ENCODE results near the gene BPIFB1. TPM values are rescaled to one million over a fixed set of nuclear protein-coding genes. Genes with fewer than 3 reads are reported as not detected.
A peak's percentile ranks its signal among the peaks of the same experiment; 100 is the strongest.

Gene BPIFB1
- total and polyA plus RNA-seq, 2 of the 13 experiments (the other 11 are each of a cell fraction or from before 2014, with no cell fraction given) = 0.82 to 4.4 TPM

GRCh38 chr20:33281550-33282146 lies 1.4 kb upstream of the BPIFB1 start (continued):
- TF ChIP-seq ZNF768 (CRISPR knock-in tag; IDR thresholded peaks at IDR 0.05) (peak; percentile 74; the same call in 1 of the 2 replicates), KAT7 (CRISPR knock-in tag; IDR thresholded peaks at IDR 0.05; ENCODE audit: borderline replicate concordance) (no peak), MAZ (IDR thresholded peaks at IDR 0.05; ENCODE audit: borderline replicate concordance, low read depth, low read length) (no peak), MAZ (CRISPR knock-in tag; IDR thresholded peaks at IDR 0.05; ENCODE audit: low read depth) (no peak), HNRNPK (IDR thresholded peaks at IDR 0.05; ENCODE audit: low read depth, low read length, poor library complexity, severe bottlenecking) (no peak), HNRNPUL1 (IDR thresholded peaks at IDR 0.05; ENCODE audit: low read depth, low read length) (no peak), NFE2L2 (IDR thresholded peaks at IDR 0.05; ENCODE audit: low read length) (no peak), ZNF260 (CRISPR knock-in tag; IDR thresholded peaks at IDR 0.05; ENCODE audit: borderline replicate concordance, low read depth) (no peak), ISL2 (CRISPR knock-in tag; IDR thresholded peaks at IDR 0.05) (no peak), GMEB2 (CRISPR knock-in tag; IDR thresholded peaks at IDR 0.05; ENCODE audit: low read depth) (no peak), DPF2 (CRISPR knock-in tag; IDR thresholded peaks at IDR 0.05; ENCODE audit: borderline replicate concordance, low read depth) (no peak), MAFF (IDR thresholded peaks at IDR 0.05; ENCODE audit: low read depth, low read length) (no peak), ZNF629 (CRISPR knock-in tag; conservative IDR thresholded peaks at IDR 0.05) (no peak; the same call in 1 of the 2 replicates), GATAD1 (CRISPR knock-in tag; IDR thresholded peaks at IDR 0.05) (no peak), ZNF770 (CRISPR knock-in tag; IDR thresholded peaks at IDR 0.05) (no peak), SP140L (CRISPR knock-in tag; IDR thresholded peaks at IDR 0.05; ENCODE audit: borderline replicate concordance) (no peak), KMT2B (CRISPR knock-in tag; IDR thresholded peaks at IDR 0.05) (no peak), ZBTB20 (CRISPR knock-in tag; IDR thresholded peaks at IDR 0.05; ENCODE audit: borderline replicate concordance, low read depth) (no peak), ZNF296 (CRISPR knock-in tag; conservative IDR thresholded peaks at IDR 0.05) (no peak)
- TF ChIP-seq, protein P1, sequence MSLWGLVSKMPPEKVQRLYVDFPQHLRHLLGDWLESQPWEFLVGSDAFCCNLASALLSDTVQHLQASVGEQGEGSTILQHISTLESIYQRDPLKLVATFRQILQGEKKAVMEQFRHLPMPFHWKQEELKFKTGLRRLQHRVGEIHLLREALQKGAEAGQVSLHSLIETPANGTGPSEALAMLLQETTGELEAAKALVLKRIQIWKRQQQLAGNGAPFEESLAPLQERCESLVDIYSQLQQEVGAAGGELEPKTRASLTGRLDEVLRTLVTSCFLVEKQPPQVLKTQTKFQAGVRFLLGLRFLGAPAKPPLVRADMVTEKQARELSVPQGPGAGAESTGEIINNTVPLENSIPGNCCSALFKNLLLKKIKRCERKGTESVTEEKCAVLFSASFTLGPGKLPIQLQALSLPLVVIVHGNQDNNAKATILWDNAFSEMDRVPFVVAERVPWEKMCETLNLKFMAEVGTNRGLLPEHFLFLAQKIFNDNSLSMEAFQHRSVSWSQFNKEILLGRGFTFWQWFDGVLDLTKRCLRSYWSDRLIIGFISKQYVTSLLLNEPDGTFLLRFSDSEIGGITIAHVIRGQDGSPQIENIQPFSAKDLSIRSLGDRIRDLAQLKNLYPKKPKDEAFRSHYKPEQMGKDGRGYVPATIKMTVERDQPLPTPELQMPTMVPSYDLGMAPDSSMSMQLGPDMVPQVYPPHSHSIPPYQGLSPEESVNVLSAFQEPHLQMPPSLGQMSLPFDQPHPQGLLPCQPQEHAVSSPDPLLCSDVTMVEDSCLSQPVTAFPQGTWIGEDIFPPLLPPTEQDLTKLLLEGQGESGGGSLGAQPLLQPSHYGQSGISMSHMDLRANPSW (CRISPR knock-in tag; IDR thresholded peaks at IDR 0.05; ENCODE audit: borderline replicate concordance) = no peak
- TF ChIP-seq, protein P2, sequence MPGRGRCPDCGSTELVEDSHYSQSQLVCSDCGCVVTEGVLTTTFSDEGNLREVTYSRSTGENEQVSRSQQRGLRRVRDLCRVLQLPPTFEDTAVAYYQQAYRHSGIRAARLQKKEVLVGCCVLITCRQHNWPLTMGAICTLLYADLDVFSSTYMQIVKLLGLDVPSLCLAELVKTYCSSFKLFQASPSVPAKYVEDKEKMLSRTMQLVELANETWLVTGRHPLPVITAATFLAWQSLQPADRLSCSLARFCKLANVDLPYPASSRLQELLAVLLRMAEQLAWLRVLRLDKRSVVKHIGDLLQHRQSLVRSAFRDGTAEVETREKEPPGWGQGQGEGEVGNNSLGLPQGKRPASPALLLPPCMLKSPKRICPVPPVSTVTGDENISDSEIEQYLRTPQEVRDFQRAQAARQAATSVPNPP (CRISPR knock-in tag; IDR thresholded peaks at IDR 0.05) = no peak

Measured in HepG2 (cell line).